Ovary (tissue), 9 donors: ENCODE results near the gene SIL1. TPM values are rescaled to one million over a fixed set of nuclear protein-coding genes. Genes with fewer than 3 reads are reported as not detected.

Experiments used
- DNase-seq, 5 donors: peaks; one replicate each; pipeline ENCODE4 v3.0.0-alpha.2; 2019 to 2020
- H3K27ac ChIP-seq, 2 donors: fragments of 200-600 bp; one replicate each; pipeline versions ENCODE4 v1.5.1 to v1.8.0; 2019 to 2022
- H3K27me3 ChIP-seq: fragments of 200-600 bp; one replicate; pipeline ENCODE4 v1.8.0; 2022
- H3K36me3 ChIP-seq: fragments of 200-600 bp; sonication (generic); one replicate; pipeline ENCODE4 v1.5.1; 2019
- H3K4me1 ChIP-seq: one replicate; pipeline ENCODE4 v1.8.1; 2013; ENCODE audit warnings: mild to moderate bottlenecking, moderate library complexity; ENCODE audit not compliant: insufficient read depth
- H3K4me3 ChIP-seq: fragments of 200-600 bp; sonication (generic); one replicate; pipeline ENCODE4 v1.5.1; 2017
- H3K9me3 ChIP-seq, 2 donors: fragments of 200-600 bp in 1 of 2; sonication (generic) in 1 of 2; one replicate each; pipeline versions ENCODE4 v1.5.1 to v1.8.1; 2013 to 2019; ENCODE audit warnings: mild to moderate bottlenecking in 1 of 2, moderate library complexity in 1 of 2
- CTCF ChIP-seq, 3 donors: fragments of 450-650 bp in 2 of 3; fragments of 200-600 bp in 1 of 3; IDR thresholded peaks; one replicate each; pipeline versions ENCODE4 v1.5.1 to v1.8.0; 2016 to 2022; ENCODE audit warnings: antibody characterized with exemption in 3 of 3, mild to moderate bottlenecking in 1 of 3
- EP300 ChIP-seq: sonication (generic); formaldehyde crosslinking; IDR thresholded peaks from one replicate; pipeline ENCODE4 v1.6.1; 2017; ENCODE audit warnings: antibody characterized with exemption
- POLR2A ChIP-seq: fragments of 450-650 bp; IDR thresholded peaks from one replicate; pipeline ENCODE4 v1.6.1; 2017; ENCODE audit warnings: antibody characterized with exemption, mild to moderate bottlenecking, moderate library complexity
- WGBS, 3 donors: extraction: QIAGEN DNeasy Blood & Tissue Kit in 1 of 3; methylation state at CpG; one replicate each; pipeline versions ENCODE4 v1.1.5 to v1.1.7; 2013 to 2017; 5-methylcytosine and 5-hydroxymethylcytosine counted together
- intact Hi-C, 4 donors: fragments of 100-400 bp; cut with DNase I; formaldehyde crosslinking; loops; one replicate each; pipeline versions ENCODE4 v1.11.0 to v1.15.1; 2022 to 2023
- polyA plus RNA-seq, 2 donors: library from polyadenylated mRNA; stranded (reverse); fragments of 200-250 nt in 1 of 2; fragments of 350-450 nt in 1 of 2; fragmentation: Illumina TruSeq in 1 of 2; extraction: RNeasy Lipid Tissue Mini Kit (QIAGEN cat#74804) in 1 of 2; gene quantifications; one replicate each; pipeline ENCODE4 v1.2.3, GENCODE V29; 2013 to 2014
- total RNA-seq, 7 donors: library from RNA; depleted of rRNA in 2 of 7; stranded (reverse); fragments of >200 nt in 2 of 7; fragmentation: NEBNext Ultra II Directional in 3 of 7; extraction: Animal tissue kit (Norgen Biotek cat#: 25700) in 3 of 7; gene quantifications; one replicate each; pipeline versions ENCODE4 v1.1.0 to v1.2.4, GENCODE V29; 2016 to 2023
- donor health status: DM: no; HTN: no; CAD: no; lungs with moderate emphysema.
- donor health status: DM: no; HTN: no; CAD: no.
- donor health status: Bipolar disorder and iron deficiency.
- donor health status: DM: yes; HTN: yes; CAD: no.
- donor health status: DM: no; HTN: no; CAD: no.
- donor health status: DM: yes; HTN: yes; CAD: no.

SIL1 gene
- total and polyA plus RNA-seq, 9 donors, result 15.7 to 93.0 (median 34.9) TPM

DNA sequence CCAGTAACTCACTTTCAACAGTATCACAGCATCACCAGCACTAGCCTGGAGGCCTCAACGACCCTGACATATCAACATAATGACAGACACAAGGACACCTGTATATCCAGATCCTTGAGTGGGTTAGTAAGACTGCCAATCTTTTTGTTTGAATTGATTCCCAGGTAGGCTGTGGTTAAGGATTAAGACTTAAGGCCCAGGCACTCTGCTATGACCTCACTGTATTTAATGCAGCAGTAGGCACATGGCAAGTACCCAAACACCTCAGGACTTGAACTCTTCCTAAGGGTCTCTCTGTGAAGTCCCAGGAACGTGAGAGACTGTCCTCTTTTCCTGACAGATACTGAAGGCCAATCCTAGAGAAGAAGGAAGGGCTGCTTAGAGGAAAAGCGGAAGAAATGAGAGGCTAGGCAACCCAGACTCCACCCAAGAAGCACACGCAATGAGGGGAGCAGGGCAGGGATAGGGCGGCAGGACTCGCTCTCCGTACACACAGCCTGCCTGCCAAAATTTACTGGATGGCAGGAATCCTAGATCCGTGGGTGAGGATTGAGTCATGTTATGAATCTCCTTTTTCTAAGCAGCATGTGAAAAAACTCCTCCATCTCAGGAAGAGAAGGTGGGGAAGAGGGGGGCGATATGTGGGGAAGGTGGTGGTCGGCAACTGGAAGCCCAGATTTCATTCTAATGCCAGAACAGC is 93.4 kb downstream of the SIL1 start:
- WGBS, 3 donors, result 5 to 10% (median 8%) methylated on average over 10 of the region's 10 CpGs
- Histone ChIP-seq H3K27me3 (no peaks in the 10 kb centered on the region), H3K27ac (peak overlapping the region; percentile 43 to 83), H3K4me1 (peaks cover 19% of the 10 kb centered on the region), H3K36me3 (no peaks in the 10 kb centered on the region), H3K9me3 (no peaks in the 10 kb centered on the region), H3K4me3 (no peak overlapping the region)
- TF ChIP-seq POLR2A, result no peak
- TF ChIP-seq EP300, result no peak
- TF ChIP-seq CTCF (IDR thresholded peaks at IDR 0.05), result no peak
- peak; percentile 81 to 87 (median 85) for DNase-seq
- intact Hi-C loops, result no loop called here

DNA sequence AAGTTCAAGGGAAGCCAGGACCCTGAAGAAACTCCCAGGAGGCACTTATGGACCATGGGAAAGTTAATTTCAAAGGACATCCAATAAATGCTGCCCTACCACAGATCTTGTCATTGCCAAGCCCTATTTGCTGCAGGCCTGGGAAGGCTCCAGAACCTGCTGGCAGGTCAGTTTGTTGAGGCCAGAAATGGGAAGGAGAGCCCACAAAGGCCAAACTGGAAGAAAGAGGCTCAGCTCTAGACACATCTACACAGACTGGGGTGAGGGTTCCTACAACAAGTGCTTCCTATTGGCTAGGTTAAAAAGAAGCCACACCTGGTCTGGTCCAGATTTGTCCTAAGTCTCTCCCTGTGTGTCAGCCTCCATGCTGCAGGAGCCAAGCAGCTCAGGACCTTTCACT is 94.4 kb downstream of the SIL1 start:
- TF ChIP-seq CTCF (IDR thresholded peaks at IDR 0.05) (no peak), EP300 (no peak)
- H3K9me3 ChIP-seq, result no peaks in the 10 kb centered on the region
- H3K36me3 ChIP-seq, result no peaks in the 10 kb centered on the region
- H3K27me3 ChIP-seq, result no peaks in the 10 kb centered on the region
- peaks cover 15% of the 10 kb centered on the region for H3K4me1 ChIP-seq
- intact Hi-C loops, result no loop called here
- H3K27ac ChIP-seq, result peak overlapping the region; percentile 43 to 83
- no peak overlapping the region for H3K4me3 ChIP-seq
- no peak for DNase-seq

- Histone ChIP-seq H3K27ac (no peak overlapping the region), H3K9me3 (no peaks in the 10 kb centered on the region), H3K4me1 (peaks cover 10% of the 10 kb centered on the region), H3K27me3 (no peaks in the 10 kb centered on the region), H3K4me3 (no peak overlapping the region), H3K36me3 (no peaks in the 10 kb centered on the region)
- TF ChIP-seq POLR2A (no peak), CTCF (IDR thresholded peaks at IDR 0.05) (no peak), EP300 (no peak)
- intact Hi-C loops, result no loop called here
- DNase-seq, result no peak
- 87 to 93% (median 92%) methylated on average over 3 of the region's 3 CpGs for WGBS, 3 donors
Observed at GRCh38 chr5:139100825-139101224, 97.3 kb downstream of the SIL1 start.

GRCh38 chr5:139094154-139095131 is 103.7 kb downstream of the SIL1 start:
- TF ChIP-seq EP300 (no peak), CTCF (IDR thresholded peaks at IDR 0.05) (no peak), POLR2A (no peak)

More at GRCh38 chr5:139094154-139095131, 103.7 kb downstream of the SIL1 start:
- intact Hi-C loops, result loop anchor here in 3 of 4 donors (5.0 kb wide), 1 partner anchor 168 kb away; no protein-coding TSS in a partner anchor
- Histone ChIP-seq H3K4me1 (peaks cover 3% of the 10 kb centered on the region), H3K36me3 (no peaks in the 10 kb centered on the region), H3K9me3 (no peaks in the 10 kb centered on the region), H3K27ac (no peak overlapping the region), H3K27me3 (no peaks in the 10 kb centered on the region), H3K4me3 (no peak overlapping the region)
- 47 to 55% (median 50%) methylated on average over 1 of the region's 1 CpG for WGBS, 3 donors
- DNase-seq, result no peak
